ENCODE measurements around the gene CD46. TPM values are rescaled to one million over a fixed set of nuclear protein-coding genes. Genes with fewer than 3 reads are reported as not detected.

The CD46 gene
- total RNA-seq = 111 and 149 TPM in 2 replicates

DNA sequence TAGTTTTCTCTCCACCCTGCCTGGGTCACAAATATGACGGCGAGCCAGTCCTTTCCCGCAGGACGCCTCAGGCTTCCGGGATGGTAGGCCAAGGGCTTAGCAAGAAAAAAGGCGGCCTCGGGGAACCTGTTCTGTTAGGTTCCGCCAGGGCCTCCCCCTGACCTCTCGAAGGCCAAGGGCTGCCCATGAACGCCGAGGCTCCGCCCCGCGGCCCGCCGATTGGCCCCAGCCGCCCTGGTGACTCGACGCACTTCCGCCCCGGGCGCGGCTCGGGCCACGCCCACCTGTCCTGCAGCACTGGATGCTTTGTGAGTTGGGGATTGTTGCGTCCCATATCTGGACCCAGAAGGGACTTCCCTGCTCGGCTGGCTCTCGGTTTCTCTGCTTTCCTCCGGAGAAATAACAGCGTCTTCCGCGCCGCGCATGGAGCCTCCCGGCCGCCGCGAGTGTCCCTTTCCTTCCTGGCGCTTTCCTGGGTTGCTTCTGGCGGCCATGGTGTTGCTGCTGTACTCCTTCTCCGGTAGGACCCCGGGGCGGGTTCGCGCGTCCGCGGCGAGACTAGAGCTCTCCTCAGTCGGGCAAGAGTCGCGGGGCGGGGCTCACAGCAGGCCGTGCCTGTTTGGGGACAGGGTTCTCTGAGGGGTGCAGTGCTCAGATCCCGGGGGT, at the start of gene CD46:
TSS of gene CD46 (plus strand) at position 265 of the 666 bp plus-strand sequence. CDS start at position 424, 159 bp downstream.

Other genes starting within 250 kb of the CD46 start
- gene CR1L, start 106.9 kb upstream of the CD46 start, total RNA-seq = not detected in 2 replicates
- gene CD34, start 159.1 kb downstream of the CD46 start, total RNA-seq = 0.53 and 1.5 TPM in 2 replicates